ENCODE data around the gene ZC2HC1B. TPM values are rescaled to one million over a fixed set of nuclear protein-coding genes. Genes with fewer than 3 reads are reported as not detected.

Gene ZC2HC1B
- total and polyA plus RNA-seq, 2 of the 8 experiments (the other 6 are each of a cell fraction or from before 2014, with no cell fraction given): not detected

DNA sequence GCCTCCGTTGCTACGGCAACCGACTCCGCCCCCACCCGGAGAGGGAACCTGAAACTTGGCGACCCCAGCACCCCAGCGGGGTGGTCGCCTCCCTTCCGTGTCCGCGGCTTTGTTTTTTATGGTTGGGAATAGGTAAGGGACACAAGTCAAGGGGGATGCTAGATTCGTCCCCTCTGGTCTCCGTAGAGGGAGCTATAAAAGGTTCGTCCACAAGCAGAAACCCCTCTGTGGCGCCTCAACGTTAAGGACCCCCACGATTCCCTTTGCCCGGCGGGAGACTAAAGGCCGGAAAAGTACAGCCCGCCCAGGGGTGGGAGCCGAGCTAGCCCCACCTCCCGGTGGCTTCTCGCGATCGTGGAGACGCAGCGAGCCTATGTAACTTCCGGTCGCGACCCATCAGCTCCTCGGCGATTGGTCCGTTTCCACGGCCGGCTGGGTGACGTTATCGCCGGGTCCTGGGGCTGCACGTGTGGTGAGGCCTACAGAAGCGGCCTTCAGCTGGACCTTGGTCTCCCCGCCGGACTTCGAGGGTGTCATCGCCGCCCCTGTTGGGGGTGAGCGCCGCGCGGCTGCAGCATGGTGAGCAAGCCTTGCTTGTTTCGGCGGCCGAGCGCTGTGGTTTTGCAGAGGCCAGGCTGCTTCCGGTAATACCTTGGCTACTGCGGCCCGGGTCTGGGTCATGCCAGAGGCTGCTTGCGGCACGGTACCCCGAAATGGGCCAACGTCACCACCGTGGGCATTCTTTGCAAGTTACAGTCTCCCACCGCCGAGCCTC lies 21.2 kb upstream of the ZC2HC1B start, which contains the start of gene LTV1:
Gene LTV1, plus strand, starts transcription at position 437 of the 775 bp plus-strand sequence. Its CDS starts 140 bp downstream, at position 577.
- H2AFZ ChIP-seq (ENCODE audit: low read length): peak within 1 kb of the TSS; percentile 47; the same call in 1 of the 2 replicates
- ChIA-PET POLR2A (ENCODE audit: partially characterized antibody) (interaction anchor here (0.8 to 3.6 kb wide), 29 partner anchors 8 to 331 kb away, joined by 3 to 20 read pairs (median 4); partner anchors contain the start of genes PHACTR2 and ZC2HC1B), CTCF (ENCODE audit: partially characterized antibody) (interaction anchor here (0.6 to 4.4 kb wide), 10 partner anchors 22 to 330 kb away, joined by 3 to 22 read pairs (median 3); no protein-coding TSS in a partner anchor)
- peak within 1 kb of the TSS; percentile 52 for H3K56ac ChIP-seq (replicated peaks; ENCODE audit: insufficient read length, low read depth, low read length)
- peak within 1 kb of the TSS; percentile 81 to 96 (median 96) for H3K9ac ChIP-seq (replicated peaks in 1 of 4; ENCODE audit: extremely low read depth in 1 of 4, low read depth in 3 of 4, low read length in 3 of 4)
- H3K79me1 ChIP-seq (ENCODE audit: low read depth, low read length): peaks cover 5% of the 10 kb centered on the region; the same call in 1 of the 2 replicates
- H3K27ac ChIP-seq (ENCODE audit: low read depth, low read length): peak within 1 kb of the TSS; percentile 87
- peak within 1 kb of the TSS; percentile 90 for H4K5ac ChIP-seq (ENCODE audit: insufficient read length, low read depth, low read length)
- H3K4me2 ChIP-seq (ENCODE audit: insufficient read depth in 1 of 2, low read depth in 2 of 2, low read length in 2 of 2): peak within 1 kb of the TSS; percentile 82 to 85
- H2AK5ac ChIP-seq (ENCODE audit: low read depth, low read length): peak within 1 kb of the TSS; percentile 79
- no peaks in the 10 kb centered on the region; a peak in 1 of 7 replicates for H3K27me3 ChIP-seq (replicated peaks in 1 of 4; ENCODE audit: control insufficient read depth in 3 of 4, extremely low read depth in 1 of 4, insufficient read depth in 3 of 4, low read length in 3 of 4)
- H3K4me3 ChIP-seq (ENCODE audit: extremely low read depth in 1 of 4, insufficient read depth in 2 of 4, low read depth in 3 of 4, low read length in 4 of 4): peak within 1 kb of the TSS; percentile 80 to 97 (median 96)
- peak within 1 kb of the TSS; percentile 40; the same call in 1 of the 2 replicates for H2BK15ac ChIP-seq (ENCODE audit: low read length)
- peak within 1 kb of the TSS; percentile 93 for H2BK5ac ChIP-seq (ENCODE audit: low read depth, low read length)
- FAIRE-seq (no peak), DNase-seq (ENCODE audit: low read depth in 1 of 2, low spot score in 2 of 2) (peak; percentile 88 to 96)
- peak within 1 kb of the TSS; percentile 93; the same call in 1 of the 2 replicates for H4K8ac ChIP-seq (ENCODE audit: extremely low read depth, insufficient read depth, low read length)
- H3K14ac ChIP-seq (ENCODE audit: insufficient read length): no peak within 1 kb of the TSS
- H4K91ac ChIP-seq (replicated peaks; ENCODE audit: insufficient read length, low read length): peak within 1 kb of the TSS; percentile 60
- no peak within 1 kb of the TSS; the same call in 1 of the 2 replicates for H2BK12ac ChIP-seq (ENCODE audit: low read depth, low read length)
- H3K9me3 ChIP-seq (ENCODE audit: insufficient read depth in 2 of 2, low read depth in 1 of 2, low read length in 1 of 2): no peaks in the 10 kb centered on the region
- H2BK120ac ChIP-seq (replicated peaks; ENCODE audit: low read depth, low read length): no peak within 1 kb of the TSS
- H4K20me1 ChIP-seq (replicated peaks in 1 of 2; ENCODE audit: control insufficient read depth in 1 of 2, insufficient read depth in 2 of 2, low read length in 2 of 2): peaks cover 0 to 1% of the 10 kb centered on the region in 2 experiments
- H3K18ac ChIP-seq (ENCODE audit: extremely low read depth, low read length): peak within 1 kb of the TSS; percentile 73
- H3K23me2 ChIP-seq (ENCODE audit: low read depth, low read length): no peaks in the 10 kb centered on the region; the same call in 1 of the 2 replicates
- H3K23ac ChIP-seq (ENCODE audit: insufficient read length): no peak within 1 kb of the TSS
- H3K36me3 ChIP-seq (ENCODE audit: control insufficient read depth in 2 of 4, insufficient read depth in 4 of 4, low read length in 3 of 4): peaks cover 10 to 38% (median 24%) of the 10 kb centered on the region in 4 experiments
- H3K79me2 ChIP-seq (ENCODE audit: control insufficient read depth in 1 of 2, insufficient read depth in 2 of 2, low read length in 2 of 2): peaks cover 5 to 37% of the 10 kb centered on the region in 2 experiments; a peak in 3 of 4 replicates
- 0 out of 7 replicates have a peak, but pooled peaks cover 0 to 2% (median 0%) of the 10 kb centered on the region in 4 experiments for H3K4me1 ChIP-seq (replicated peaks in 1 of 4; ENCODE audit: control insufficient read depth in 3 of 4, insufficient read depth in 4 of 4, low read length in 3 of 4)
- H2BK20ac ChIP-seq (ENCODE audit: low read length): no peak within 1 kb of the TSS
- H3K4ac ChIP-seq (replicated peaks; ENCODE audit: insufficient read length, low read depth, low read length): no peak within 1 kb of the TSS
- WGBS, 2 experiments (ENCODE audit: extremely low coverage in 1 of 2, insufficient coverage in 1 of 2, insufficient read length in 1 of 2, insufficient replicate concordance in 2 of 2, low coverage in 1 of 2, low lambda C conversion rate in 2 of 2, missing lambda C conversion rate in 1 of 2): 2% methylated on average over 64 of the region's 64 CpGs; no CpG with 5 or more reads in 1 of the 2 experiments
- TF ChIP-seq, protein P1, sequence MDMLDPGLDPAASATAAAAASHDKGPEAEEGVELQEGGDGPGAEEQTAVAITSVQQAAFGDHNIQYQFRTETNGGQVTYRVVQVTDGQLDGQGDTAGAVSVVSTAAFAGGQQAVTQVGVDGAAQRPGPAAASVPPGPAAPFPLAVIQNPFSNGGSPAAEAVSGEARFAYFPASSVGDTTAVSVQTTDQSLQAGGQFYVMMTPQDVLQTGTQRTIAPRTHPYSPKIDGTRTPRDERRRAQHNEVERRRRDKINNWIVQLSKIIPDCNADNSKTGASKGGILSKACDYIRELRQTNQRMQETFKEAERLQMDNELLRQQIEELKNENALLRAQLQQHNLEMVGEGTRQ (IDR thresholded peaks at IDR 0.05; ENCODE audit: low read length): no peak
- TF ChIP-seq, protein P2, sequence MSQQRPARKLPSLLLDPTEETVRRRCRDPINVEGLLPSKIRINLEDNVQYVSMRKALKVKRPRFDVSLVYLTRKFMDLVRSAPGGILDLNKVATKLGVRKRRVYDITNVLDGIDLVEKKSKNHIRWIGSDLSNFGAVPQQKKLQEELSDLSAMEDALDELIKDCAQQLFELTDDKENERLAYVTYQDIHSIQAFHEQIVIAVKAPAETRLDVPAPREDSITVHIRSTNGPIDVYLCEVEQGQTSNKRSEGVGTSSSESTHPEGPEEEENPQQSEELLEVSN (IDR thresholded peaks at IDR 0.05): peak; percentile 74
- no peak for TF ChIP-seq JUND (IDR thresholded peaks at IDR 0.05; ENCODE audit: low read length)
- TF ChIP-seq NANOG (IDR thresholded peaks at IDR 0.05; ENCODE audit: insufficient read depth, low read depth, low read length, poor library complexity, severe bottlenecking): no peak
- no peak for TF ChIP-seq GTF2F1 (IDR thresholded peaks at IDR 0.05; ENCODE audit: borderline replicate concordance, low read depth, low read length)
- TF ChIP-seq BCL11A (IDR thresholded peaks at IDR 0.05; ENCODE audit: low read depth in 2 of 2, low read length in 2 of 2): no peak
- TF ChIP-seq CHD1 (IDR thresholded peaks at IDR 0.05; ENCODE audit: low read depth, low read length): no peak
- TF ChIP-seq FOSL1 (IDR thresholded peaks at IDR 0.05; ENCODE audit: insufficient read depth, low read depth, low read length): no peak
- peak; percentile 81 for TF ChIP-seq SP1 (IDR thresholded peaks at IDR 0.05; ENCODE audit: low read depth, low read length)
